Keratinocyte (primary cell): Measurements from ENCODE around the gene PDCD4. TPM values are rescaled to one million over a fixed set of nuclear protein-coding genes. Genes with fewer than 3 reads are reported as not detected.

ENCODE experiments used
- DNase-seq: peaks from one replicate; pipeline ENCODE4 v3.0.0-alpha.2; 2011; ENCODE audit warnings: low read depth, missing footprints, low spot score
- FAIRE-seq: peaks from 2 replicates; lab custom pipeline; 2011; peaks lifted over from hg19 to GRCh38; lab: Jason Lieb, UNC
- H2AFZ ChIP-seq: 2 replicates; pipeline ENCODE4 v1.6.0; 2012; ENCODE audit warnings: low read length, control low read depth, inconsistent platforms; ENCODE audit not compliant: control insufficient read depth
- H3K27ac ChIP-seq: 2 replicates; pipeline ENCODE4 v1.5.1; 2011; ENCODE audit warnings: low read length; ENCODE audit not compliant: control insufficient read depth, insufficient read depth
- H3K27me3 ChIP-seq: 3 replicates; pipeline ENCODE4 v1.6.0; 2011; ENCODE audit warnings: low read length; ENCODE audit not compliant: control insufficient read depth, insufficient read depth; ENCODE audit errors: extremely low read depth
- H3K36me3 ChIP-seq, 2 experiments: 2 replicates in 1 of 2; 3 replicates in 1 of 2; pipeline ENCODE4 v1.5.1; 2011; ENCODE audit warnings: low read length in 2 of 2, mild to moderate bottlenecking in 1 of 2; ENCODE audit not compliant: control insufficient read depth in 2 of 2, insufficient read depth in 2 of 2; ENCODE audit errors: extremely low read depth in 1 of 2
- H3K4me1 ChIP-seq: 3 replicates; pipeline ENCODE4 v1.5.1; 2011; ENCODE audit warnings: low read length; ENCODE audit not compliant: control insufficient read depth, insufficient read depth; ENCODE audit errors: extremely low read depth
- H3K4me2 ChIP-seq: 3 replicates; pipeline ENCODE4 v1.6.0; 2011; ENCODE audit warnings: low read depth, low read length; ENCODE audit not compliant: control insufficient read depth, insufficient read depth; ENCODE audit errors: extremely low read depth
- H3K4me3 ChIP-seq, 3 experiments: fragments of 200-600 bp in 1 of 3; sonication (generic) in 1 of 3; 2 replicates in 2 of 3; 3 replicates in 1 of 3; pipeline ENCODE4 v1.5.1; 2011 to 2016; ENCODE audit warnings: low read length in 3 of 3, mild to moderate bottlenecking in 3 of 3, control low read depth in 2 of 3, inconsistent platforms in 1 of 3, low read depth in 1 of 3, mixed read lengths in 1 of 3, mixed run types in 1 of 3, moderate library complexity in 1 of 3; ENCODE audit not compliant: control insufficient read depth in 2 of 3, insufficient read depth in 2 of 3; ENCODE audit errors: extremely low read depth in 1 of 3
- H3K79me2 ChIP-seq: 2 replicates; pipeline ENCODE4 v1.6.0; 2012; ENCODE audit warnings: low read length; ENCODE audit not compliant: control insufficient read depth, insufficient read depth
- H3K9ac ChIP-seq: 3 replicates; pipeline ENCODE4 v1.6.0; 2011; ENCODE audit warnings: low read length; ENCODE audit not compliant: control insufficient read depth, insufficient read depth; ENCODE audit errors: extremely low read depth
- H3K9me1 ChIP-seq: 3 replicates; pipeline ENCODE4 v1.6.0; 2011; ENCODE audit warnings: low read length; ENCODE audit not compliant: control insufficient read depth, insufficient read depth; ENCODE audit errors: extremely low read depth
- H3K9me3 ChIP-seq: 2 replicates; pipeline ENCODE4 v1.5.1; 2012; ENCODE audit warnings: low read depth, low read length; ENCODE audit not compliant: control insufficient read depth
- H4K20me1 ChIP-seq: 3 replicates; pipeline ENCODE4 v1.6.0; 2011; ENCODE audit warnings: low read length; ENCODE audit not compliant: control insufficient read depth, insufficient read depth; ENCODE audit errors: extremely low read depth
- CTCF ChIP-seq, 3 experiments: IDR thresholded peaks in 1 of 3; conservative IDR thresholded peaks in 1 of 3; optimal IDR thresholded peaks in 1 of 3; 2 replicates in 2 of 3; 3 replicates in 1 of 3; pipeline versions ENCODE3 to v1.5.1; 2011; ENCODE audit warnings: low read length in 3 of 3, mild to moderate bottlenecking in 3 of 3, moderate library complexity in 2 of 3, control low read depth in 1 of 3, inconsistent platforms in 1 of 3; ENCODE audit not compliant: insufficient read depth in 2 of 3; ENCODE audit errors: extremely low read depth in 1 of 3
- EZH2 ChIP-seq: IDR thresholded peaks from one replicate; pipeline ENCODE4 v1.6.1; 2012; ENCODE audit warnings: inconsistent platforms, mild to moderate bottlenecking, low read length, moderate library complexity
- dilution Hi-C: fragments of 300-500 bp; cut with MboI; formaldehyde crosslinking; loops from one replicate; pipeline ENCODE4 v1.7.0; 2020; ENCODE audit warnings: low sequenced_read_pairs; ENCODE audit not compliant: extremely low pct_ligation_motif_present
- polyA plus RNA-seq, 5 experiments: library from polyadenylated mRNA; depleted of rRNA in 3 of 5; stranded (reverse) in 3 of 5; stranded (forward) in 1 of 5; unstranded in 1 of 5; fragments of >200 nt; gene quantifications; 1 replicate in 1 of 5; 2 replicates in 3 of 5; 3 replicates in 1 of 5; pipeline versions ENCODE4 v1.2.1 to v1.2.3, GENCODE V29; 2011 to 2012; ENCODE audit warnings: missing spikeins in 2 of 5, low read depth in 1 of 5, low replicate concordance in 1 of 5

PDCD4 gene
- polyA plus RNA-seq, 1 donor (not counting 4 experiments of a cell fraction or from before 2014, with no cell fraction given) = 146 TPM

DNA sequence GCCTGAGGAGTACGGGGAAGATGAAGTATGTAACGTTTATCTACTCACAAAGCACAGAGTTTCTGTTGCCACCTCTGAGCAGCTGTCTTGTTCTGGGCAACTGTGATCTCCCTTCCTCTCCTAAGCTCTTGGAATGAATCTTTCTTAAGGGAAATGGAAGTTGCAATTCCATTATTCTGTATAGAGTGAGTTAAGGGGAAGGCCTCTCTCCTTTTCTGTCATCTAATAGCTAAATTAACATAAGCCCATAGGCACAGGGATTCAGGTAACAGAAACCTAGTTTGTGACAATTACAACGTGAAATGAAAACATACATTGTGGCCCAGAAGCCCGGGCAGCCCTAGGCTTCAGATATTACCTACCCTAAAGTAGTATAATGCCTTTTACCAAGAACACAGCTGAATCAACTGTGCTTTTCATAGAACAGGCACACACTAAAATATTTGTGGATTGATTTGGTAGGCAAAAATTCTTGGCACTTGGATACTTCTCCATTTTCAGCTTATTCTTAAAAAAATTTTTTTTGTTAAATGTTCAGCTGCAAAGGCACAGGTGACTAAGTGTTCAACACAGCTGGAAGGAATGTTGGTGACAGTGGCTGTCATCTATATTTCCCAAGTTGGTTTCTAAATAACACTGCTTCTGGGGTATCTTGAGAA lies 3.8 kb upstream of the PDCD4 start:
- H3K9ac ChIP-seq = no peak overlapping the region
- H3K4me2 ChIP-seq = no peak overlapping the region
- no peak for FAIRE-seq
- H2AFZ ChIP-seq = peak overlapping the region; percentile 36
- H3K9me1 ChIP-seq = no peaks in the 10 kb centered on the region
- H3K27me3 ChIP-seq = no peaks in the 10 kb centered on the region
- peaks cover 4% of the 10 kb centered on the region for H3K79me2 ChIP-seq
- dilution Hi-C loops = no loop called here
- H4K20me1 ChIP-seq = no peaks in the 10 kb centered on the region
- DNase-seq = no peak
- no peak overlapping the region for H3K4me3 ChIP-seq
- H3K9me3 ChIP-seq = no peaks in the 10 kb centered on the region
- H3K36me3 ChIP-seq = no peaks in the 10 kb centered on the region
- no peak for TF ChIP-seq CTCF (optimal IDR thresholded peaks at IDR 0.05 in 1 of 3, IDR thresholded peaks at IDR 0.05 in 1 of 3, conservative IDR thresholded peaks at IDR 0.05 in 1 of 3; ENCODE audit: extremely low read depth in 1 of 3, insufficient read depth in 2 of 3, low read length in 3 of 3)
- TF ChIP-seq EZH2 = no peak
- H3K27ac ChIP-seq = no peak overlapping the region
- H3K4me1 ChIP-seq = peaks cover 27% of the 10 kb centered on the region

DNA sequence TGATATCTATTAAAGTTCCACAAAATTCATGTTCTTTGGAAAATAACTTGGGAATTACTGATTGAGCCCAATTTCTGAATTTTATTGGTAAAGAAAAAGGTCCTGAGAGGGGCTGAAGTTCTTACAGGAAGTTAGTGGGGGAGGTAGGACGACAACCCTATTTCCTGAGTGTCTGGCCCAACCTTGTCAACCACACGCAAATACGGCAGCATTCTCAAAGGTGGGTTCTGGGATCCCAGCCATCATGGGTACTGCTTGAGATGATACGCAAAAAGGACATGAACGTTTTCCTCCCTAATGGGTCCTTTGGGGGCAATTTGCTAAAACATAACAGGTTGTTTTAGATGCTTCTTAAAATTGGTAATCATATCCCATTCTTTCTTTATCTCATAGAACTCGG lies 2.7 kb upstream of the PDCD4 start:
- H3K4me3 ChIP-seq = no peak overlapping the region
- H3K4me2 ChIP-seq = no peak overlapping the region
- H3K27ac ChIP-seq = no peak overlapping the region
- DNase-seq (no peak), FAIRE-seq (no peak)
- TF ChIP-seq CTCF (optimal IDR thresholded peaks at IDR 0.05 in 1 of 3, IDR thresholded peaks at IDR 0.05 in 1 of 3, conservative IDR thresholded peaks at IDR 0.05 in 1 of 3; ENCODE audit: extremely low read depth in 1 of 3, insufficient read depth in 2 of 3, low read length in 3 of 3) (no peak), EZH2 (no peak)
- H3K36me3 ChIP-seq = no peaks in the 10 kb centered on the region
- H3K4me1 ChIP-seq = peaks cover 27% of the 10 kb centered on the region
- H4K20me1 ChIP-seq = no peaks in the 10 kb centered on the region
- H3K79me2 ChIP-seq = peaks cover 13% of the 10 kb centered on the region
- no peaks in the 10 kb centered on the region for H3K9me1 ChIP-seq
- H3K9me3 ChIP-seq = no peaks in the 10 kb centered on the region
- H2AFZ ChIP-seq = no peak overlapping the region
- no peak overlapping the region for H3K9ac ChIP-seq
- dilution Hi-C loops = no loop called here
- H3K27me3 ChIP-seq = no peaks in the 10 kb centered on the region
